HepG2 (cell line): ENCODE measurements around the gene TCF19. TPM values are rescaled to one million over a fixed set of nuclear protein-coding genes. Genes with fewer than 3 reads are reported as not detected.

Source experiments
- AKAP8 ChIP-seq: sonication (generic); formaldehyde crosslinking; IDR thresholded peaks from 2 replicates; pipeline ENCODE4 v1.5.1; 2020; ENCODE audit warnings: mild to moderate bottlenecking, missing genetic modification reagents
- DR1 ChIP-seq: sonication (generic); formaldehyde crosslinking; IDR thresholded peaks from 2 replicates; pipeline ENCODE4 v1.8.0; 2021; ENCODE audit warnings: mild to moderate bottlenecking, missing genetic modification reagents, inconsistent platforms
- HCFC1 ChIP-seq: fragments of 150-350 bp; IDR thresholded peaks from 2 replicates; pipeline ENCODE4 v1.6.1; 2014; ENCODE audit warnings: low read depth, low read length
- MZF1 ChIP-seq: sonication (generic); formaldehyde crosslinking; IDR thresholded peaks from 2 replicates; pipeline ENCODE4 v1.8.1; 2023; ENCODE audit warnings: mild to moderate bottlenecking, missing genetic modification reagents, borderline replicate concordance
- NFAT5 ChIP-seq: sonication (generic); formaldehyde crosslinking; IDR thresholded peaks from 2 replicates; pipeline ENCODE4 v1.4.0; 2020; ENCODE audit warnings: missing genetic modification reagents
- TEAD2 ChIP-seq: sonication (generic); formaldehyde crosslinking; IDR thresholded peaks from 2 replicates; pipeline ENCODE4 v1.9.0; 2021; ENCODE audit warnings: missing genetic modification reagents
- TEF ChIP-seq: sonication (generic); formaldehyde crosslinking; IDR thresholded peaks from 2 replicates; pipeline ENCODE4 v1.5.0; 2020; ENCODE audit warnings: missing genetic modification reagents
- ZBTB21 ChIP-seq: sonication (generic); formaldehyde crosslinking; IDR thresholded peaks from 2 replicates; pipeline ENCODE4 v1.4.0; 2020; ENCODE audit warnings: missing genetic modification reagents
- ZBTB26 ChIP-seq: IDR thresholded peaks from 2 replicates; pipeline ENCODE4 v1.6.1; 2016; ENCODE audit warnings: missing compliant biosample characterization, missing genetic modification reagents, borderline replicate concordance
- ZBTB37 ChIP-seq: sonication (generic); formaldehyde crosslinking; IDR thresholded peaks from 2 replicates; pipeline ENCODE4 v1.4.0; 2020; ENCODE audit warnings: mild to moderate bottlenecking, missing genetic modification reagents
- ZNF235 ChIP-seq: sonication (generic); formaldehyde crosslinking; IDR thresholded peaks from 2 replicates; pipeline ENCODE4 v1.8.1; 2023; ENCODE audit warnings: mild to moderate bottlenecking, missing genetic modification reagents, borderline replicate concordance
- ZNF572 ChIP-seq: sonication (generic); formaldehyde crosslinking; IDR thresholded peaks from 2 replicates; pipeline ENCODE4 v1.5.1; 2020; ENCODE audit warnings: mild to moderate bottlenecking, missing genetic modification reagents
- ZNF770 ChIP-seq: sonication (generic); formaldehyde crosslinking; IDR thresholded peaks from 2 replicates; pipeline ENCODE4 v1.5.0; 2020; ENCODE audit warnings: mild to moderate bottlenecking, missing genetic modification reagents
- ZNF772 ChIP-seq: sonication (generic); formaldehyde crosslinking; IDR thresholded peaks from 2 replicates; pipeline ENCODE4 v1.5.0; 2020; ENCODE audit warnings: mild to moderate bottlenecking, missing genetic modification reagents
- ZNF775 ChIP-seq: sonication (generic); formaldehyde crosslinking; IDR thresholded peaks from 2 replicates; pipeline ENCODE4 v1.4.0; 2020; ENCODE audit warnings: missing genetic modification reagents, mild to moderate bottlenecking, moderate library complexity, borderline replicate concordance
- ZNF782 ChIP-seq: sonication (generic); formaldehyde crosslinking; IDR thresholded peaks from 2 replicates; pipeline ENCODE4 v1.4.0; 2020; ENCODE audit warnings: missing genetic modification reagents, mild to moderate bottlenecking, borderline replicate concordance
- polyA plus RNA-seq, 8 experiments: library from polyadenylated mRNA; depleted of rRNA in 3 of 8; stranded (reverse) in 7 of 8; unstranded in 1 of 8; fragments of >200 nt; fragmentation: Illumina TruSeq in 4 of 8; extraction: Trizol in 4 of 8; gene quantifications; 2 replicates each; pipeline versions ENCODE4 v1.2.1 to v1.2.3, GENCODE V29; 2011 to 2016; ENCODE audit warnings: low read depth in 4 of 8, missing spikeins in 1 of 8, mixed read lengths in 1 of 8; ENCODE audit not compliant: insufficient read depth in 1 of 8
- total RNA-seq, 5 experiments: library from RNA; depleted of rRNA; stranded (reverse); fragments of >200 nt; fragmentation: Illumina TruSeq; extraction: Trizol; gene quantifications; 2 replicates each; pipeline ENCODE4 v1.2.3, GENCODE V29; 2016; ENCODE audit warnings: low read depth in 1 of 5

The TCF19 gene
- total and polyA plus RNA-seq, 2 of the 13 experiments (the other 11 are each of a cell fraction or from before 2014, with no cell fraction given), result 4.9 to 22.2 TPM

GRCh38 chr6:31158140-31158862 lies at the start of gene TCF19 (continued):
- no peak for TF ChIP-seq ZBTB37
- no peak for TF ChIP-seq TEF (CRISPR knock-in tag)
- TF ChIP-seq AKAP8 (CRISPR knock-in tag), result no peak
- no peak for TF ChIP-seq MZF1 (CRISPR knock-in tag)
- TF ChIP-seq ZNF770 (CRISPR knock-in tag), result peak; percentile 33; the same call in 1 of the 2 replicates
- TF ChIP-seq ZNF235, result no peak
- no peak for TF ChIP-seq TEAD2
- 0 out of 2 replicates have a peak, but pooled peaks have one; percentile 87 for TF ChIP-seq ZNF772
- no peak for TF ChIP-seq ZBTB26
- no peak for TF ChIP-seq HCFC1
- no peak for TF ChIP-seq NFAT5 (CRISPR knock-in tag)
- no peak for TF ChIP-seq ZBTB21 (CRISPR knock-in tag)
- TF ChIP-seq ZNF775, result peak; percentile 50; the same call in 1 of the 2 replicates
- TF ChIP-seq ZNF782 (CRISPR knock-in tag), result peak; percentile 73; the same call in 1 of the 2 replicates
- TF ChIP-seq DR1, result peak; percentile 80
- TF ChIP-seq ZNF572 (CRISPR knock-in tag), result no peak
